GM19239 (cell line): ENCODE data around the gene ISOC1.

Experiments
- DNase-seq: peaks from one replicate; pipeline ENCODE4 v3.0.0; 2011; ENCODE audit warnings: low spot score; ENCODE audit not compliant: insufficient read length
- FAIRE-seq: peaks from 2 replicates; lab custom pipeline; 2011; peaks lifted over from hg19 to GRCh38; lab: Jason Lieb, UNC

Gene ISOC1

DNA sequence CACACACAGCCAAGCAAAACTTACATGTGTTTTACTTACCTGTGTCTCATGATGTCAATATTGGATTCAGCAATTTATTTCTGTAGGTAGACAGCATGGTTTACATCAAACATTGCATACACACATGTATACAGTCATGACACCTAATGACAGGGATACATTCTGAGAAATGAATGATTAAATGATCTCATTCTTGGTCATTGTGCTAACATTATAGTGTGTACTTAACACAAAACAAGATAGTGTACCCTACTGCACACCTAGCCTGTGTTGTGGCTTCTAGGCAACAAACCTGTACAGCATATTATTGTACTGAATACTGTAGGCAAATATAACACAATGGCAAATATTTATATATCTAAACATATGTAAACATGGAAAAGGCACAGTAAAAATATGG is 28.0 kb downstream of the ISOC1 start:
- no peak for FAIRE-seq

DNA sequence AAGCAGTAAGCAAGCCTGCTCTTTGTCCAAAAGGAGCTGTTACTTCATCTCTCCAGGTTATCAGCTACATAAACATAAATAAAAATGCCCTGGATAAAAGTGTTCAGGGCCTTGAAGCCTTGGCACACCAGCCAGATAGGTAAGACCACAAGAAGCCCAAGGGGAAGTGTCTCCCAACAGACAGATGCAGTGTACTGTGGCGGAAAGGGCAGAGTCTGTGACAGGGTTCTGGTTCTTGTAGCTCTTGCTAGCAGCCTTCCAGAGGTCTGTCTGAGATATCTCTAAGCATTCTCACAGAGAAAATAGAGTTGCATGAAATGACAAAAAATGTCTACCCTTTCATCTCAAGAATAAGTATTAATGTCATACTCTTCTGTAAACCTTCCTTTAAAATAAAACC is 30.1 kb downstream of the ISOC1 start:
- FAIRE-seq (no peak), DNase-seq (no peak)

More for the DNA sequence above, 28.0 kb downstream of the ISOC1 start:
- DNase-seq, result no peak

DNA sequence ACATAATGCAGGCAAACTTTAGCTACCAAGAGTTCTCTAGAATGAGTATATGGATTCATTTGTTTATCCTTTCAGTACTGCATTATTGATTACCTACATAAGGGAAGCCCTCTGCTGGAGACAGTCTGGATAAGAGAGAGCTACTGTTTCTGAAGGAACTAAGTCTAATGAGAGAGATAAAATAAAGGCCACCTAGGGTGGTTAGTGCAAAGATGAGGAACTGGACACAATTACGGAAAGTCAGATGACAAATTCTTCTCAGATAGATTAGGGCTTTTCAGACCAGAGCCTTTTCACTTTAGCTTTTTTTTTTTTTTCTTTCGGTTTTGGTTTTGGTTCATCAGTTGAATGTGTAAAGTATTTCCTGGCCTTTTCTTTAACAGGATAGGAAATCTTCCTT is 31.3 kb downstream of the ISOC1 start:
- FAIRE-seq (peak; percentile 90), DNase-seq (no peak)

DNA sequence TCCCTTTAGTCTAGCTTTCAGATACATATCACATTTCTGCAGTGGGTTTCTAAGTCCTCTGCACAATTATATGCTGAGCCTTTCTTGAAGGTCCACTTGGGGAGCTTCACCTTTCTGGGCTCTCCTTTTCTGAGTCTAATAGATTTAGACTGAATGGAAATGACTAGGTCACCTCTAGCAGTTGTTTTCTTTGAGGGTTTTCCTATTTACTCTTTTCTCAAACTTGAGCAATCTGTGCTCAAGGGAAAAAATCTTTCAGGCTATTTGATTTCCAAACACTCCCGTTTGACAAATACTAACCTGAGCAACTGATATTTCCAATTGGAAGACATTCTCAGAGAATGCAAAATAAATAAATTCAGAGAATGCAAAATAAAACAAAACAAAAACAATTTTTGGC is 39.0 kb downstream of the ISOC1 start:
- no peak for FAIRE-seq
- no peak for DNase-seq

DNA sequence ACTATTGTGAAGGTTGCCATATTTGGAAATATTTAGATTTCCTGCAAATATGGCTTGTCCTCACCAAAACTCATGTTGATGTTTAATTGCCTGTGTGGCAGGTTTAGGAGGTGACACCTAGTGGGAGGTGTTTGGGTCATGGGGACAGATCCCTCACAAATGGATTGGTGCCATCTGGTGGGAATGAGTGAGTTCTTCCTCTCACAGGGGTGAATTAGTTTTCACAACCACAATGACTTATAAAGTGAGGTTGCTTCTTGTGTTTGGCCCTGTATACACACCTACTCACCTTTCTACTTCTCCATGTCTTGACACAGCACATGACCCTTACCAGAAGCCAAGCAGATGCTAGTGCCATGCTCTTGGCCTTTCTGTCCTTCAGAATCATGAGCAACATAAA is 41.1 kb downstream of the ISOC1 start:
- FAIRE-seq, result no peak
- DNase-seq, result no peak

DNA sequence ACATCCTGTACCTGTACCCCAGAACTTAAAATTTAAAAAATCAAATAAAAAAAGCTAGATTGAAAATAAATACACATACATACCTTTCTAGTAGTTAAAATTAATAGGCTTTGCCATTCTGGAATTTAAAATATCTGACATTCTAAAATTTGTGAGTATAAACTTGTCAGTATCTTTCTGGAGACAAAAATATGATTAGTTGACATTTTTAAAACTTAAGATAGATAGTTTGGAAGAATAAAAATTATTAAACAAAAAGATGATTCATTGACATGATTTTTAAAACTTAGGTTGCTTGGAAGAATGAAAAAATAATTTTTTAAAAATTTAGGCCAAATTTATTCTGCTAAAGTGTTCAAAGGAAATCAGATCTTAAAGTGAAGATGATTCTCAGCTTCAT is 43.1 kb downstream of the ISOC1 start:
- DNase-seq (no peak), FAIRE-seq (no peak)

DNA sequence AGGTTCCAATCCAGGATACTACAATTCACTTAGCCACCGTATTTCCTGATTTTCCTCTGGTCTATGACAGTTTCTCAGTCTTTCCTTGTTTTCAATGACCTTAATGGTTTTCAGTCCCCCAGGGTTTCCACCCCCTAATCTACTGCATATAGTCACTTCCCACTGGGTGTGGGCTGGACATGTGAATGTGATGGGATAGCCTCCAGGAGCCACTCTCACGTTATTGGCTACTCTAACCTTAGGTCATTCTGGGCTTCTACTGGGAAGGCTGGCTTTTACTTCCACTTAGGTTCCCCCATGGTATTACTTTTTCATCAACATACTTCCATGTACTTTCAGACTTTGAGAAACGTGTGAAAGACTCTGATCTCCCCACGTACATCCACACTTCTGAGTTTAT is 46.5 kb downstream of the ISOC1 start:
- FAIRE-seq (no peak), DNase-seq (no peak)

DNA sequence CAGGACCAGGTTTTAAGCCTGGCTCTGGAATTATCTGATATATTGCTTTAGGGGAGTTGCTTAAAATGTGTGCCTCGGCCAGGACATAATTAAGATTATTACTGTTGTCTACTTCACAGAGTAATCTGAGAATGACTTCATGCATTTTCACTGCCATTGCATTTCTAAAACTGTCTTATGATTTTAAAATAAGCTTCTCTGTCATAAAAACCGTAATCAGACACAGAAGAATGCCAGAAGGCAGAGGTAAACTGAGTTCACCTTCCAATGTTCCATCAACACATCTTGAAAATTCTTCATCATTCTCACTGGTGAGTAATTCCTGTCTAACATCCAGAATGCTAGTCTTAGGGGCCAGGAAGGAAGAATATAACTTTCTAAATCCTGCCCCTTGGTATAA is 47.1 kb downstream of the ISOC1 start:
- no peak for DNase-seq
- no peak for FAIRE-seq

DNA sequence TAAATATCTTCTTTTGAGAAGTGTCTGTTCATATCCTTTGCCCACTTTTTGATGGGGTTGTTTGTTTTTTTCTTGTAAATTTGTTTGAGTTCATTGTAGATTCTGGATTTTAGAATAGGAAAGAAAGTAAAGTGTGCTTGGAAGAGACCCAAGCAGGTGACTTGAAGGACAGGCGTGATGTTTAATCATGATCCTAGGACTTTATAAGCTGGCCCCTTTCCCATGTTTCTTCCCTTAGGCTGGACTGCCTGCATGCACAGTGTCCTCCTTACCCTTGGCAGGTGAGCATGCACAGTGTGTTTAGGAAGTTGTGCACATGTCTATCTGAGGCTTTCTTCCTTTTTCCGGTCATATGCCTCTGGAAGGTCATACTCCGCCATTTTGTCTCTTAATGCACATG is 61.3 kb downstream of the ISOC1 start:
- DNase-seq (no peak), FAIRE-seq (no peak)

DNA sequence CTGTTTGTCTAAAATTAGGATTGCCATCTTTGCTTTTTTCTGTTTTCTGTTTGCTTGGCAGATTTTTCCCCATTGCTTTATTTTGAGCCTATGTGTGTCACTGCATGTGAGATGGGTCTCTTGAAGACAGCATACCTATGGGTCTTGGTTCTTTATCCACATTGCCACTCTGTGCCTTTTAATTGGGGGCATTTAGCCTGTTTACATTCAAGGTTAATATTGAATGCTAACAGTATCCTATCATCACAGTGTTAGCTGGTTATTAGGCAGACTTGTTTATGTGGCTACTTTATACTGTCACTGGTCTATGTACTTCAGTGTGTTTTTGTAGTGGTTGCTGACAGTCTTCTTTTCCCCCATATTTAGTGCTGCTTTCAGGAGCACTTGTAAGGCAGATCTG is 67.3 kb downstream of the ISOC1 start:
- DNase-seq (no peak), FAIRE-seq (no peak)
